HG02973 (cell line): ENCODE data around the gene RAB14.

Experiments used
- ATAC-seq: cut with Tn5 transposase; IDR thresholded peaks from one replicate; pipeline ENCODE4 v1.9.1; 2021; ENCODE audit warnings: moderate library complexity; ENCODE audit not compliant: unreplicated experiment

The RAB14 gene

GRCh38 chr9:121220996-121221663 lies 19.5 kb upstream of the RAB14 start:
- ATAC-seq, result no peak

- ATAC-seq, result no peak
Observed at GRCh38 chr9:121219530-121219929, 17.9 kb upstream of the RAB14 start.

DNA sequence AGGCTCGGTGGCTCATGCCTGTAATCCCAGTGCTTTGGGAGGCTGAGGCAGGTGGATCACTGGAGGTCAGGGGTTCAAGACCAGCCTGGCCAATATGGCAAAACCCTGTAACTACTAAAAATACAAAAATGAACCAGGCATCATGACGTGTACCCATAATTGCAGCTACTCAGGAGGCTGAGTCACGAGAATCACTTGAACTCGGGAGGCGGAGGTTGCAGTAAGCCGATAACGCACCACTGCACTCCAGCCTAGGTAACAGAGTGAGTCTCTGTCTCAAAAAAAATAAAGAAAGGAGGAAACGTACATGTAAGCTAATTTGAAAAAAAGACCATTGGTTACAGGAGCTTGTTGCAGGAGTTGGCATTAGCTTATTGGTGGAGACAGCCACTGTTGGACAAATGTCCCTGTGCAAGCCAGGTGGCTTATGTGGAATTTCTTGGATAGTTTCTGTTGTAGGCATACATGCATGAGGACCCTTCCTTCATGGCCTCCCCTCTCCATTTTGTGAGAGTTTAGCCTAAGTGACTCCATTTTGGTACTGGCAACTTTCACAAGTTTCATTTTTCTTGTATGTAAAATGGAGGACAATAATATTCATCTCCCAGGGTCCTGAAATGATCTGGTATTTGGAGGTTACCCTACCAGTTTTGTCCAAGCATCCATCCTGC lies 16.8 kb upstream of the RAB14 start:
- no peak for ATAC-seq

GRCh38 chr9:121217609-121218292 lies 16.1 kb upstream of the RAB14 start:
- peak; percentile 88 for ATAC-seq

GRCh38 chr9:121216271-121216805 lies 14.7 kb upstream of the RAB14 start:
- no peak for ATAC-seq

DNA sequence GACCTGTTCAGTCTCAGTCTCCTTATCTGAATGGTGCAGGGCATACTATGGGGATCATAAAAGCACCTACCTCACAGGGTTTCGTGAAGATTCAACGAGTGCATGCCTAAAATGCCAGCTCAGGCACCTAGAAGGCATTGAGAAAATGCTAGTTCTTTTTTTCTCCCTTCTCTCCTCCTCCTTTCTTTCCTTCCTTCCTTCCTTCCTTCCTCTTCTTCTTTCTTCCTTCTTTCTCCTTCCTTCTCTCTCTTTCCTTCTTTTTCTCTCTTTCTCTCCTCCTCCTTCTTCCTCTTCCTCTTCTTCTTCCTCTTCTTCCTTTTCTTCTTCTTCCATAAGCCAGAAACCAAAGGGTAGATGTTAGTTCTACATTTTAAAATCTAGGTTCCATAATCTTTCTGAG lies 12.3 kb upstream of the RAB14 start:
- ATAC-seq, result no peak

GRCh38 chr9:121213136-121213806 lies 11.6 kb upstream of the RAB14 start:
- ATAC-seq, result peak; percentile 56

GRCh38 chr9:121210536-121210935 lies 8.9 kb upstream of the RAB14 start:
- ATAC-seq, result no peak

DNA sequence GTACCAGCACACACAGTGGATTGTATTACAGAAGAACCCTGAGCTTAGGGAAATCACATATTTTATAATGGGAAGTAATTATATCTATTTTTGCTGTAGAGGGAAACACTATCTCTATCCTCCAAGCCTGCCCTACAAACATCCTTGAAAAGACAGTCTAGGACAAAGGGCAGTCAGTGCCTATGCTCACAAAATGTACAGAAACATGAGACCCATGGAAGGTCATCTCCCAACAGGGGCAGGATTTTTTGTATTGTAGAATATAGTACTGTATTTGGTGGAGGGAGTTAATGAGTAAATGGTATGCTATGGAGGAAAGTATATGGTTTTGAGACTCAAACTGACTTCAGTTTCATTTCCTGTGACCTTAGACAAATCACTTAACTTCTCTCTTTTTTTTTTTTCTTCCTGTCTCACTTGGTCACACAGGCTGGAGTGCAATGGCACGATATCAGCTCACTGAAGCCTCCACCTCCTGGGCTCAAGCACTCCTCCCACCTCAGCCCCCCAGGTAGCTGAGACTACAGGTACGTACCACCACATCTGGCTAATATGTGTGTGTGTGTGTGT lies 5.8 kb upstream of the RAB14 start:
- ATAC-seq, result peak; percentile 82

DNA sequence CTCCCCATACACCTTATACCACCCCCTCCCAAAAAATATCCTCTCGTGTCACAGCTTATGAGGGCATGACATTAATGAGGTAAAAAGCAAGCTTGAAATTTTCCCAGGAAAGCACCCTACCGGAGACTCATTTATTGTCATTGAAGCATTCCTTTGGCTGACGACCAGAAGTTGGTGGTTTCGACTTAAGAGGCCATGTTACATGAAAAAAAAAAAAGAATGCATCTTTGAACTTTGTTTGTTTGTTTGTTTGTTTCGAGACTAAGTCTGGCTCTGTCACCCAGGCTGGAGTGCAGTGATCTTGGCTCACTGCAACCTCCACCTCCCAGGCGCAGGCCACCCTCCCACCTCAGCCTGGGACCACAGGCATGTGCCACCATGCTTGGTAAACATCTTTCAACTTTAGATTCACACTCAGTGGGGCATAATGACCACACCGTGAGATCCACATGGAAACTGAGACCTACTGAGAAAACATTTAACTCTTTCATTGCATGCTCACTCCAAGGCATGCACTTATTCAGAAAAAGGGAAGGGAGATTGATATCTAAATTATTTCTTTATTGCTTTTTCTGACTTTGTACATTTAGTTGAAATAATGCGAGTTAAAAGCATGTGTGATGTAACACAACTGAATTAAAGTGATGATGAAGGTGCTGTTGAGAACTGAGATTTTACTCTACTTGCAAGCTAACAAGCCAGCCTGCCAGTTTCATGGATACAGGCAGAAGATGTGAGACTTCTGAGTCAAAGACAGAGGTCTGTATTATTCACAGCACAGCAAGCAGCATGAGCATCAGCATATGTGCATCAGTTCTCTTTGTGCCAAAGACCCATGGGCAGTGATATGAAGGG lies 5.1 kb upstream of the RAB14 start:
- no peak for ATAC-seq

DNA sequence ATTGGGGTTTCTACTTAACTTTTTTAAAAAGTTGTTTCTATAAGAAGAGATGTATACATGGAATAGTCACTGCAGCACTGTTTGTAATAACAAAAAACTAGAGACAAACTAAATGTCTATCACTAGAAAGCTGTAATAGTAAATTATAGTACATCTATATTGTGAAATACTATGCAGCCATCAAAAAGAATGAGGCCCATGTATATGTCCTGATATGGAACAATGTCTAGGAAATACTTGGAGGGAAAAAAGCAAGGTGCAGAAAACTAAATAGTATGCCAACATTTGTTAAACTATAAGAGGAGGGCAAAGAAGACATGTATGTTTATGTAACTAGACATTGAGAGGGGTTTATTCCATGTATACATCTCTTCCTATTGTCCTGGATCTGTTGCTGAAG lies 2.9 kb upstream of the RAB14 start:
- no peak for ATAC-seq

DNA sequence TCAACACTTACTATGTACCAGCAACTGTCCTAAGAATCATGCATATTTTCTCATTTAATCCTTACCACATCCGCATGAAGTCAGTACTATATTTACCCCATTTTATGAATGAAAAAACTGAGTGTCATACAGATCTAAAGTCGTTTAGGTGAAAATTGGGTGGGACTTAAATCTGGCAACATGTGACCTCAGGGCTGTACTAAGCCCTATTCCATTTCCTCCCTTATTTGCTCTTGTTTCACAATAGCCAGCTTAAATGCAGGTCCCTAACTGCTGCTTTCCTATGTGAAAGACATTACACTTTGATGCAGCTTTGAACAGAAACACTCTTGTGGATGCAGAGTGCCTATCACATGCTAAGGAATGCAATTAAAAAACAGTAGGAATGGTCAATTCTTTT lies 2.5 kb upstream of the RAB14 start:
- no peak for ATAC-seq

GRCh38 chr9:121201045-121201737 lies 478 bp downstream of the RAB14 start:
- peak; percentile 20 for ATAC-seq

DNA sequence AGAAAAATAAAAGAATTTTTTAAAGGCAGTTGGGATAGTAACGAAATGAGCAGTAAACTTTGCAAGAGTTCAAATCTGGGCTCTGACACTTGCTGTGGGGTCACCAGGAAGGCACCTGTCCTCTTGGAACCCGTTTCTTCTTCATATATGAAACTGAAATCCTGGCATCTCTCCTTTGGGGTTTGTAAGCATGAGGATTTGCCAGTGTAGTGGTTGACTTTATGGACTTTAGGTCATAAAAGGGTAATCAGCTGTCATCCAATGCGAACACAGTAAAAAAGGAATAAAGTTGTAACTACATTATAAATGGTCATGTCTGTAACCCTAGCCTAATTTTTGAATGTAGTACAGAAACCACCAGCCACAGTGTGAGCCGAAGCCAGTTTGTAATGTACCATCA lies 1.3 kb downstream of the RAB14 start:
- ATAC-seq, result no peak

GRCh38 chr9:121199921-121200320 lies 1.7 kb downstream of the RAB14 start:
- ATAC-seq, result no peak

- no peak for ATAC-seq
Observed at GRCh38 chr9:121198512-121199042, 3.1 kb downstream of the RAB14 start.

- no peak for ATAC-seq
Observed at GRCh38 chr9:121197132-121197531, 4.5 kb downstream of the RAB14 start.

- no peak for ATAC-seq
Observed at GRCh38 chr9:121196389-121196788, 5.3 kb downstream of the RAB14 start.

- no peak for ATAC-seq
Observed at GRCh38 chr9:121194730-121195129, 6.9 kb downstream of the RAB14 start.
